Mesodermal cell (in vitro differentiated cells): Measurements from ENCODE around the gene SLC13A2.

ENCODE experiments used
- H3K27ac ChIP-seq: 2 replicates; pipeline ENCODE4 v1.7.0; 2013; ENCODE audit warnings: mild to moderate bottlenecking, low read depth, low read length, moderate library complexity; ENCODE audit not compliant: severe bottlenecking
- H3K36me3 ChIP-seq: 2 replicates; pipeline ENCODE4 v1.7.1; 2013; ENCODE audit warnings: mild to moderate bottlenecking, low read length, moderate library complexity; ENCODE audit not compliant: control insufficient read depth, insufficient read depth
- H3K4me1 ChIP-seq: one replicate; pipeline ENCODE4 v1.7.1; 2013; ENCODE audit warnings: mild to moderate bottlenecking, low read length; ENCODE audit not compliant: insufficient read depth, control insufficient read depth, poor library complexity, severe bottlenecking
- H3K4me3 ChIP-seq: 2 replicates; pipeline ENCODE4 v1.7.0; 2013; ENCODE audit warnings: low read length, control low read depth, mild to moderate bottlenecking; ENCODE audit not compliant: insufficient read depth, poor library complexity, severe bottlenecking; ENCODE audit errors: extremely low read depth
- H3K9me3 ChIP-seq: 2 replicates; pipeline ENCODE4 v1.7.1; 2013; ENCODE audit warnings: mild to moderate bottlenecking, low read length, moderate library complexity; ENCODE audit not compliant: control insufficient read depth
- WGBS, 2 experiments: methylation state at CpG; one replicate each; pipeline ENCODE4 v1.1.5; 2013; ENCODE audit warnings: missing lambda C conversion rate in 2 of 2; ENCODE audit not compliant: insufficient coverage in 2 of 2; 5-methylcytosine and 5-hydroxymethylcytosine counted together

The SLC13A2 gene

GRCh38 chr17:28480799-28481571 lies 7.5 kb downstream of the SLC13A2 start:
- 78 to 81% methylated on average over 10 of the region's 10 CpGs for WGBS, 2 experiments
- no peaks in the 10 kb centered on the region for H3K36me3 ChIP-seq
- H3K27ac ChIP-seq = no peak overlapping the region
- H3K9me3 ChIP-seq = no peaks in the 10 kb centered on the region
- H3K4me3 ChIP-seq = no peak overlapping the region
- H3K4me1 ChIP-seq = peaks cover 4% of the 10 kb centered on the region

GRCh38 chr17:28482551-28483199 lies 9.2 kb downstream of the SLC13A2 start:
- Histone ChIP-seq H3K27ac (no peak overlapping the region), H3K36me3 (no peaks in the 10 kb centered on the region), H3K4me1 (no peaks in the 10 kb centered on the region), H3K4me3 (no peak overlapping the region), H3K9me3 (no peaks in the 10 kb centered on the region)
- 87 to 94% methylated on average over 8 to 9 of the region's 10 CpGs for WGBS, 2 experiments

DNA sequence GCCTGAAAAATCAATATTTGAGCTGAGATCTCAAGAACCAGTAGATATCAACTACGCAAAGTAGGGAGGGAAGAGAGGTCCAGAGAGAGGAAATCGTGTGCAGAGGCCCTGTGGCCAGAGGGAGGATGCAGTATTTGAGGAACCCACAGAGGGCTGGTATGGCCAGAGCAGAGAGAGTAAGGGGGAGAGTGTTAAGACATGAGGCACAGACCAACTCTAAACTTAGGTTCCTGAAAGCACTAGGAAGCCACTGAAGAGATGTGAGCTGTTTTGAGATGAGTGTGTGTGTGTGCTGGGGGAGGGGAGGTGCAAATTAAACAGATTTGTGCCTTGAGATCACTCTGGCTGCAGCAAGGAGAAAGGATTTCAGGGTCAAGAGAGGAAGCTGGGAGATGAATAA lies 10.9 kb downstream of the SLC13A2 start:
- Histone ChIP-seq H3K36me3 (no peaks in the 10 kb centered on the region), H3K4me3 (no peak overlapping the region), H3K27ac (no peak overlapping the region), H3K4me1 (no peaks in the 10 kb centered on the region), H3K9me3 (no peaks in the 10 kb centered on the region)
- 57 to 73% methylated on average over 1 to 2 of the region's 2 CpGs for WGBS, 2 experiments

DNA sequence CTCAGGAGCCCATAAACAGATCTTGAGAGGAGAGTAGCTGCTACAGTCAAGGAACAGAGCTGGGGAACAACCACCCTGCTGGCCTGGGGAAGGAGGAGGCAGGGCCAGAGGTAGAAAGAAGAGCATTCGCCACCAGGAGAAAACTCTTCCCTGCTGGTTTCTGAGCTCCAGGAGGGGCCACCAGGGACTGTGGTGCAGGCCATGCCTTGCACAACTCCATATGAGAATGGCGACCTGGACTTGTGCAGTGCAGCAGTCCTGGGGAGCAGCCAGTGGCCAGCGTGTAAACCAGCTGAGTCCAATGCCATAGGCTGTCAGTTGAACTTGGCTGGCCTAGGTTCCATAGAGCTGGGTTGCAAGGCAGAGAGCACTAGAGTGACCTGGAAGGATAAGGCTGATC lies 11.6 kb downstream of the SLC13A2 start:
- Histone ChIP-seq H3K27ac (no peak overlapping the region), H3K36me3 (no peaks in the 10 kb centered on the region), H3K9me3 (no peaks in the 10 kb centered on the region), H3K4me3 (no peak overlapping the region), H3K4me1 (no peaks in the 10 kb centered on the region)
- 86 to 91% methylated on average over 3 of the region's 3 CpGs for WGBS, 2 experiments

DNA sequence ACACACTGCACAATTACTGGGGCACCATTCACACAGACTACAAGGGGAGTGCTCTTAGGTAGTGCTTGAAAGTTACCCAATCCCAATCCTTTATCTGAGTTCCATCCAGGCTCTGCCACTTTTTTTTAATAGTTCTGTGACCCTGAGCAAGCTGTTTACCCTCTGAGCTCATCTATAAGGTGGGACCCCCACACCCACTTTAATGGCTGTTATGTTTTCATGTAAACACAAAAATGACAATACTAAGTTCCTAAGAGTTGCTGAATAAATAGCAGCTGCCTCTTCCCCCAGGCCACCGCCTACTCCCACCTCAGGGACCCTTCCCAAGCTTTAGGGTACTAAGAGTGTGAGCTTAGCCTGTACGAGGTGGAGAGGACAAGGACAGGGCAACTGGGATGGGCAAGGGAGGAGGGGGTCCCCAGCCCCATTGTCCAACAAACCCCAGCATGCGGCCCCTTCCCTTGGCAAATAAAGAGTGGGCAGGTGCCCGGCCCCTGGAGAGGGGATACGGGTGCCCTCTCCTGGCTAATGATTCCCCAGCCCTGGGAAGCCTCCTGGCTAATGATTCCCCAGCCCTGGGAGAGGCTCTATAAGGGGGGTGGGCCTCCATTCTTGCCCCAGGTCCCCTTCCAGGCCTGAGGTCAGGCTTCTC lies 14.6 kb downstream of the SLC13A2 start:
- H3K4me3 ChIP-seq = no peak overlapping the region
- 75% methylated on average over 1 of the region's 5 CpGs; no CpG with 5 or more reads in 1 of the 2 experiments for WGBS, 2 experiments
- no peak overlapping the region for H3K27ac ChIP-seq
- H3K4me1 ChIP-seq = no peaks in the 10 kb centered on the region
- H3K36me3 ChIP-seq = no peaks in the 10 kb centered on the region
- no peaks in the 10 kb centered on the region for H3K9me3 ChIP-seq

DNA sequence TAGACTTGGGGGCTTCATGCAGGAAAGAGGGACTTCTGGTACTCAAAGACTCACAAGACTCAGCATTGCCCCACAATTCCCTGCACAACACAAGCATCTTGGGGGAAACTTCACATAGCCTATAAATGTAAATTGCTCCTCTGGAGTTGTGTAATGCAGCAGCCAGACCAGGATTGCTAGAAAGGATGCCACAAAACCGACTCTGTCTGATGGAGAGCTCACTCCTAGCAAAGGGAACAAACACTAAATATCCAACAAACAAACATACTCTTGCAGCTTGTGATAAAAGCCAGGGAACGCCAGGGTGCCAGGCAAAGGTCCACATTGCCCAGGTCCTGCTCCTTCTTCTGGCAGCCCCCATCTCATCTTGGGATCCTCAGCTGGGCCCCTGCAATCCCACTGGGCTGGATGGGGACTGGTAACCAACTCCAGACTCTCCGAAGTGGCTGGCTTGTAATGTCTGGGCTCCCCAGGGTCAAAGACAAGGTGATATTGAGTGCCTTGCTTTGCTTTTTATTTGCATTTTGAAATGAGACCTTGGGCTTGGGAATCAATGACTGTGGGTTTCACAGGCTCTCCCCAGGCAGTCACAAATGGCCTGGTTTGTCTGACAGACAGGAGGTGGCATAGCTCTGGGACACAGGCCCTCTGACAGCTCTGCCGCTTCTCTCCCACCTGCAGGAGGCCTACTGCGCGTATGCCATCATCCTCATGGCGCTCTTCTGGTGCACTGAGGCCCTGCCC lies 15.3 kb downstream of the SLC13A2 start:
- no peaks in the 10 kb centered on the region for H3K4me1 ChIP-seq
- no peaks in the 10 kb centered on the region for H3K36me3 ChIP-seq
- WGBS, 2 experiments = 83 to 89% methylated on average over 6 to 7 of the region's 7 CpGs
- no peaks in the 10 kb centered on the region for H3K9me3 ChIP-seq
- no peak overlapping the region for H3K27ac ChIP-seq
- no peak overlapping the region for H3K4me3 ChIP-seq

DNA sequence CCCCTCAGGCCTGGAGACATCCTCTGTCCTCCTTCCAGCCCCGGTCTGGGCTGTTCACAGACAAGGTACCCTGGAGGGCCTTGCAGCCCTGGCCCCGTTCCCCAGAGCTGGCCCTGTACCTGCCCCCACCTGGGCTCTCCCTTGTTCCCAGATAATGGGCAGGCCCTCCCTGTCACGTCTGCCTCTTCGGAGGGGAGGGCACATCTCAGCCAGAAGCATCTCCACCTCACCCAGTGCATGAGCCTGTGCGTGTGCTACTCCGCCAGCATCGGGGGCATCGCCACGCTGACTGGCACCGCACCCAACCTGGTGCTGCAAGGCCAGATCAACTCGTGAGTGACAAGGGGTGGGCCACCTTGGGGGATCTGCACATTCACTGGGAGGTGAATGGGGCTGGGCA lies 17.8 kb downstream of the SLC13A2 start:
- Histone ChIP-seq H3K9me3 (no peaks in the 10 kb centered on the region), H3K27ac (no peak overlapping the region), H3K4me3 (no peak overlapping the region), H3K36me3 (no peaks in the 10 kb centered on the region), H3K4me1 (no peaks in the 10 kb centered on the region)
- WGBS, 2 experiments = 88 to 89% methylated on average over 11 of the region's 11 CpGs

- 80 to 94% methylated on average over 2 to 3 of the region's 3 CpGs for WGBS, 2 experiments
- no peaks in the 10 kb centered on the region for H3K36me3 ChIP-seq
- H3K27ac ChIP-seq = no peak overlapping the region
- no peaks in the 10 kb centered on the region for H3K9me3 ChIP-seq
- no peaks in the 10 kb centered on the region for H3K4me1 ChIP-seq
- H3K4me3 ChIP-seq = no peak overlapping the region
Measured at GRCh38 chr17:28491860-28492259, 18.4 kb downstream of the SLC13A2 start.

- Histone ChIP-seq H3K36me3 (no peaks in the 10 kb centered on the region), H3K9me3 (no peaks in the 10 kb centered on the region), H3K4me1 (no peaks in the 10 kb centered on the region), H3K27ac (no peak overlapping the region), H3K4me3 (no peak overlapping the region)
- WGBS, 2 experiments = 85 to 89% methylated on average over 4 of the region's 4 CpGs
Measured at GRCh38 chr17:28492352-28493310, 19.2 kb downstream of the SLC13A2 start.

- WGBS, 2 experiments = 72 to 89% methylated on average over 6 to 8 of the region's 9 CpGs
- no peak overlapping the region for H3K27ac ChIP-seq
- no peaks in the 10 kb centered on the region for H3K36me3 ChIP-seq
- no peaks in the 10 kb centered on the region for H3K4me1 ChIP-seq
- H3K4me3 ChIP-seq = no peak overlapping the region
- no peaks in the 10 kb centered on the region for H3K9me3 ChIP-seq
Measured at GRCh38 chr17:28493460-28493859, 20.0 kb downstream of the SLC13A2 start.
